Motor neuron (in vitro differentiated cells): ENCODE measurements around the gene ST3GAL3. TPM values are rescaled to one million over a fixed set of nuclear protein-coding genes. Genes with fewer than 3 reads are reported as not detected.
A peak's percentile ranks its signal among the peaks of the same experiment; 100 is the strongest.

Source experiments
- ATAC-seq, 8 experiments: fragments of 200-7000 bp; cut with Tn5 transposase; replicated peaks in 6 of 8; 2 replicates each; pipeline ENCODE4 v1.8.0; 2021; ENCODE audit warnings: mild to moderate bottlenecking in 8 of 8, moderate library complexity in 8 of 8
- H3K27ac ChIP-seq, 2 donors: fragments of 250-450 bp; sonication (Bioruptor Pico); 2 replicates each; pipeline ENCODE4 v1.9.0; 2021; ENCODE audit warnings: antibody characterized with exemption in 2 of 2, mild to moderate bottlenecking in 2 of 2, moderate library complexity in 1 of 2
- H3K4me1 ChIP-seq, 2 donors: fragments of 250-450 bp; sonication (Bioruptor Pico); replicated peaks in 1 of 2; 2 replicates each; pipeline ENCODE4 v1.6.1; 2021; ENCODE audit warnings: antibody characterized with exemption in 2 of 2, mild to moderate bottlenecking in 2 of 2, moderate library complexity in 1 of 2
- H3K4me3 ChIP-seq, 5 donors: fragments of 250-450 bp; sonication (Bioruptor Pico); 2 replicates each; pipeline ENCODE4 v1.9.0; 2021; ENCODE audit warnings: antibody characterized with exemption in 5 of 5, mild to moderate bottlenecking in 5 of 5, moderate library complexity in 4 of 5
- WGBS, 10 experiments: fragments of 450-650 bp; shearing (Covaris generic); methylation state at CpG; one replicate each; pipeline ENCODE4 v1.0.0; 2022; 5-methylcytosine and 5-hydroxymethylcytosine counted together
- in situ Hi-C, 9 experiments: fragments of 400-800 bp; cut with MboI; loops; one replicate each; pipeline ENCODE4 v1.15.0; 2021; ENCODE audit warnings: low sequenced_read_pairs in 9 of 9, low pct_unique_long_range_greater_than_20kb in 2 of 9; ENCODE audit not compliant: unreplicated experiment in 9 of 9
- total RNA-seq, 8 experiments: library from RNA; unstranded; fragments of 300-600 nt; gene quantifications; 2 replicates each; pipeline versions ENCODE4 v1.2.3 to v1.2.4, GENCODE V29; 2022

The ST3GAL3 gene
- total RNA-seq, 8 experiments from 2014 or later: 11.7 to 30.6 (median 29.0) TPM

- 14 to 30% methylated on average over 4 to 10 of the region's 42 CpGs; no CpG with 5 or more reads in 8 of the 10 experiments for WGBS, 10 experiments
Measured at GRCh38 chr1:43933386-43934100, 226.2 kb downstream of the ST3GAL3 start, which contains the start of gene ARTN. TSS of gene ARTN (plus strand) at chr1:43933801. CDS start at chr1:43935657, 1,856 bp downstream.

GRCh38 chr1:43934101-43934985 is 227.0 kb downstream of the ST3GAL3 start:
- ATAC-seq: peak; percentile 3 to 69 (median 48)
- Histone ChIP-seq H3K27ac (no peak overlapping the region), H3K4me3 (no peak overlapping the region), H3K4me1 (peaks cover 0 to 6% of the 10 kb centered on the region in 2 donors)
- in situ Hi-C loops: loop anchor here in 6 of 9 experiments (10.0 to 25.0 kb wide), 3 partner anchors 170 to 397 kb away; partner anchors contain the start of gene PTPRF (in 4 of the 6)
- 30 to 62% (median 60%) methylated on average over 1 to 9 of the region's 13 CpGs; no CpG with 5 or more reads in 5 of the 10 experiments for WGBS, 10 experiments

More at GRCh38 chr1:43933386-43934100, 226.2 kb downstream of the ST3GAL3 start, which contains the start of gene ARTN:
- Histone ChIP-seq H3K27ac (no peak within 1 kb of the TSS), H3K4me1 (peaks cover 0 to 6% of the 10 kb centered on the region in 2 donors), H3K4me3 (peak within 1 kb of the TSS in 1 of 5 donors; percentile 16)
- in situ Hi-C loops: loop anchor here in 6 of 9 experiments (10.0 to 25.0 kb wide), 3 partner anchors 169 to 396 kb away; partner anchors contain the start of gene PTPRF (in 4 of the 6)
- ATAC-seq: peak in 4 of 8 experiments; percentile 3 to 37 (median 6)

DNA sequence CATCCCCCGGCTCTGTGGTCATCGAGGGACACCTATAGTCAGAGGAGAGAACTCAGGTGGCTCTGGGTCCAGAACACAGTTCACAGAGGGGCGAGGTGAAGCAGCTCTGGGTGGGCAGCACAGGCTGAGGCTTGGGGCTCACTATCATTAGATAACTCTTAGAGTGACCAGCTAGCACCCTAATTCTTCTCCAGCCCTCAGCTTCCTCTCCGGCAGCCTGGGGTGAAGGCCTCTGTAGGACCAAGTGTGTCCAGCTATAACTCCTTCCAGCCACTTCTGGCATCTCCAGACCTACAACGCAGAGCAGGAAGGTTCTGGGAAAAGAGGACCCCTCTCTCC is 227.6 kb downstream of the ST3GAL3 start:
- no peak overlapping the region for H3K4me3 ChIP-seq
- H3K4me1 ChIP-seq: peaks cover 0 to 6% of the 10 kb centered on the region in 2 donors
- H3K27ac ChIP-seq: no peak overlapping the region
- ATAC-seq: no peak
- in situ Hi-C loops: loop anchor here in 7 of 9 experiments (5.0 to 25.0 kb wide), 4 partner anchors 170 to 398 kb away; partner anchors contain the start of gene PTPRF (in 4 of the 7)
- 0 to 100% (median 49%) methylated on average over 1 to 5 of the region's 5 CpGs; no CpG with 5 or more reads in 3 of the 10 experiments for WGBS, 10 experiments

DNA sequence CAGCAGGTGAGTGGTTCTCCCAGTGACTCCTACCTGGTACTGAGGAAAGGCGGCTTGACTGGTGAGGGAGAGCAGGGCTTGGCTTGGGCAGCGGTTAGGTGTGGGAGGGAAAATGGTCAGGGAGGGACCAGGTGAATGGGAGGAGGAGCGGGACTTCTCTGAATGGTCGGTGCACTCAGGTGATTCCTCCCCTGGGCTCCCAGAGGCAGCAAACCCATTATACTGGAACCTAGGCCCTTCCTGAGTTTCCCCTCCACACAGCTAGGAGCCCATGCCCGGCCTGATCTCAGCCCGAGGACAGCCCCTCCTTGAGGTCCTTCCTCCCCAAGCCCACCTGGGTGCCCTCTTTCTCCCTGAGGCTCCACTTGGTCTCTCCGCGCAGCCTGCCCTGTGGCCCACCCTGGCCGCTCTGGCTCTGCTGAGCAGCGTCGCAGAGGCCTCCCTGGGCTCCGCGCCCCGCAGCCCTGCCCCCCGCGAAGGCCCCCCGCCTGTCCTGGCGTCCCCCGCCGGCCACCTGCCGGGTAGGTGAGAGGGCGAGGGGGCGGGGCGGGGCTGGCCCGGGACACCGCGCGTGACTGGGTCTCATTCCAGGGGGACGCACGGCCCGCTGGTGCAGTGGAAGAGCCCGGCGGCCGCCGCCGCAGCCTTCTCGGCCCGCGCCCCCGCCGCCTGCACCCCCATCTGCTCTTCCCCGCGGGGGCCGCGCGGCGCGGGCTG is 228.5 kb downstream of the ST3GAL3 start:
- Histone ChIP-seq H3K4me3 (peak overlapping the region; percentile 33 to 36 (median 34)), H3K27ac (no peak overlapping the region), H3K4me1 (peaks cover 0 to 6% of the 10 kb centered on the region in 2 donors)
- in situ Hi-C loops: loop anchor here in 7 of 9 experiments (5.0 to 25.0 kb wide), 4 partner anchors 171 to 399 kb away; partner anchors contain the start of gene PTPRF (in 4 of the 7)
- WGBS, 10 experiments: 55 to 89% (median 60%) methylated on average over 2 to 4 of the region's 48 CpGs; no CpG with 5 or more reads in 6 of the 10 experiments
- peak in 4 of 8 experiments; percentile 35 to 49 (median 44) for ATAC-seq

- no peak overlapping the region for H3K27ac ChIP-seq
- 3 to 76% (median 32%) methylated on average over 5 to 17 of the region's 56 CpGs; no CpG with 5 or more reads in 6 of the 10 experiments for WGBS, 10 experiments
- in situ Hi-C loops: loop anchor here in 7 of 9 experiments (5.0 to 25.0 kb wide), 4 partner anchors 172 to 399 kb away; partner anchors contain the start of gene PTPRF (in 4 of the 7)
- peaks cover 0 to 6% of the 10 kb centered on the region in 2 donors for H3K4me1 ChIP-seq
- peak overlapping the region; percentile 33 to 36 (median 34) for H3K4me3 ChIP-seq
- ATAC-seq: peak in 7 of 8 experiments; percentile 7 to 72 (median 69)
Measured at GRCh38 chr1:43936431-43937151, 229.3 kb downstream of the ST3GAL3 start.

- 73 to 100% (median 88%) methylated on average over 1 to 6 of the region's 8 CpGs; no CpG with 5 or more reads in 3 of the 10 experiments for WGBS, 10 experiments
- Histone ChIP-seq H3K27ac (no peak overlapping the region), H3K4me1 (peaks cover 0 to 6% of the 10 kb centered on the region in 2 donors), H3K4me3 (no peak overlapping the region)
- ATAC-seq: peak in 1 of 8 experiments; percentile 0
- in situ Hi-C loops: loop anchor here in 7 of 9 experiments (5.0 to 25.0 kb wide), 4 partner anchors 173 to 400 kb away; partner anchors contain the start of gene PTPRF (in 4 of the 7)
Measured at GRCh38 chr1:43937179-43937865, 230.0 kb downstream of the ST3GAL3 start.

DNA sequence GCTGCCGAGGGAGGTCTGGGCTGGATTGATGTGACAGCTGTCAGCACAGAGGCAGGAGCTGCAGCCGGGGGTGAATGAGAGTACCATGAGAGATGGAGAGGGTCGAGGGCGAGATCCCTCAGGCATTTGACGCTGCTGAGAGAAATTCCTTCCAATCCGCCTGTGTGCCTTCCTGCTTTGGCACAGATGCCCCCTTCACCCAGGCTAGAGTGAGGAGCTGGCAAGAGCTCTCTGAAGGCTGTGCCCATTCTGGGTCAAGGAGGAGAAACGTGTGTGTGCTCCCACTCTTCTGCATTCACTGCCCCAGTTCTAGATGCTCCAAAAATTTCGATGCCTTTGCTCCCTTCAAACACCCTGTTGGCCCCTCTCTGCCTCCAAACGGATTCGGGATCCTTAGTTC is 231.0 kb downstream of the ST3GAL3 start:
- no peak for ATAC-seq
- no peak overlapping the region for H3K4me3 ChIP-seq
- WGBS, 10 experiments: 44 to 100% (median 75%) methylated on average over 2 to 9 of the region's 10 CpGs
- in situ Hi-C loops: loop anchor here in 7 of 9 experiments (5.0 to 25.0 kb wide), 4 partner anchors 174 to 401 kb away; partner anchors contain the start of gene PTPRF (in 4 of the 7)
- H3K27ac ChIP-seq: no peak overlapping the region
- H3K4me1 ChIP-seq: peaks cover 0 to 6% of the 10 kb centered on the region in 2 donors

GRCh38 chr1:43938892-43939587 is 231.7 kb downstream of the ST3GAL3 start:
- peaks cover 0 to 3% of the 10 kb centered on the region in 2 donors for H3K4me1 ChIP-seq
- no peak for ATAC-seq
- in situ Hi-C loops: loop anchor here in 7 of 9 experiments (5.0 to 25.0 kb wide), 4 partner anchors 174 to 402 kb away; partner anchors contain the start of gene PTPRF (in 4 of the 7)
- H3K27ac ChIP-seq: no peak overlapping the region
- 47 to 100% (median 70%) methylated on average over 1 to 3 of the region's 3 CpGs; no CpG with 5 or more reads in 6 of the 10 experiments for WGBS, 10 experiments
- H3K4me3 ChIP-seq: no peak overlapping the region

DNA sequence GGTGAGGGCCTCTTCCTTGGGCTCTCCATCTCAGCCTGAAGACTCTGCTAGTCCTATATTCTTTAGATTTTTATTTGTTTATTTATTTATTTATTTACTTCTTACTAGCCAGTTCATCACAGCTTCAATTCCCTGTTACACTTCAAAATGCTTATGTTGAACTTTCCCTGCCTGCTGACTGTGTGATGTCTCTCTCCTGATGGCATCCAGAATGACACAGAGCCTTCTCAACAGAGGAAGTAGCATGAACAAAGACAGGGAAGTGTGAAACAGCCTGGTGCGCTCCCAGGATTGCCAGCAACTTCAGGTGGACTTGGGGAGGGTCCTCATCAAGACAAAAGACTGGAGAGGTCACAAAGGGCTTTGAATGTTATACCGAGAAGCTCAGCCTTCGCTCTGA is 235.1 kb downstream of the ST3GAL3 start:
- 70 to 100% (median 85%) methylated on average over 2 to 3 of the region's 3 CpGs; no CpG with 5 or more reads in 4 of the 10 experiments for WGBS, 10 experiments
- Histone ChIP-seq H3K4me1 (peaks cover 8% of the 10 kb centered on the region in 2 donors), H3K4me3 (no peak overlapping the region), H3K27ac (no peak overlapping the region)
- ATAC-seq: no peak
- in situ Hi-C loops: loop anchor here in 6 of 9 experiments (10.0 to 25.0 kb wide), 3 partner anchors 178 to 405 kb away; partner anchors contain the start of gene PTPRF (in 4 of the 6)

DNA sequence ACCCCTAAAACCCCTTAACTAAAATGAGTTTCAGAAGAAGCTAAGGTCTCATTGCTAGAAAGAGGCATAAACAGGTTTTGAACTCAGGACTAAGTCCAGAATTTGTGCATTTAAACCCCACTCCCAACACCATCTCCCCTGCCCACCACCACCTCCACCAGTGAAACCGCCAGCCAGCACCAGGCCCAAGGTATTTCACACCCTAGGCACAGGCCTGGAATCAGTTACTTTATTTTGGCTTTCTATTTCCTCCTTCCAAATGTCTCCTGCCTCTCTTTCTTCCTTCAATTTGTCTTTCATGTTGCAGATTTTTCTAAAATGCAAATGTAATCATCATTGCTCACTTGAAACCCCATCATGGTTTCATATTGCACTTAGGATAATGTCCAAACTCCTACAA is 237.5 kb downstream of the ST3GAL3 start:
- no peak for ATAC-seq
- H3K4me1 ChIP-seq: peaks cover 17 to 20% of the 10 kb centered on the region in 2 donors
- WGBS, 10 experiments: 67 to 100% (median 100%) methylated on average over 1 of the region's 1 CpG; no CpG with 5 or more reads in 4 of the 10 experiments
- in situ Hi-C loops: loop anchor here in 6 of 9 experiments (10.0 to 25.0 kb wide), 3 partner anchors 180 to 408 kb away; partner anchors contain the start of gene PTPRF (in 4 of the 6)
- no peak overlapping the region for H3K27ac ChIP-seq
- no peak overlapping the region for H3K4me3 ChIP-seq
